EH (cell line): ENCODE results near the gene SLC12A8.

Experiments
- DNase-seq: peaks from one replicate; pipeline ENCODE4 v3.0.0-alpha.2; 2015; ENCODE audit warnings: low read depth

SLC12A8 gene

GRCh38 chr3:125186800-125187598 lies 25.5 kb downstream of the SLC12A8 start:
- DNase-seq: no peak

- DNase-seq: peak; percentile 38
These were observed 26.2 kb downstream of the SLC12A8 start for GRCh38 chr3:125186261-125186787.

GRCh38 chr3:125185805-125186204 lies 26.7 kb downstream of the SLC12A8 start:
- no peak for DNase-seq

- no peak for DNase-seq
These were observed 32.7 kb downstream of the SLC12A8 start for GRCh38 chr3:125179884-125180240.

GRCh38 chr3:125179143-125179883 lies 33.2 kb downstream of the SLC12A8 start:
- no peak for DNase-seq

- DNase-seq: no peak
These were observed 34.8 kb downstream of the SLC12A8 start for GRCh38 chr3:125177746-125178145.

GRCh38 chr3:125175295-125176078 lies 37.1 kb downstream of the SLC12A8 start:
- no peak for DNase-seq

GRCh38 chr3:125172346-125172745 lies 40.2 kb downstream of the SLC12A8 start:
- no peak for DNase-seq

- peak; percentile 71 for DNase-seq
These were observed 43.7 kb downstream of the SLC12A8 start for GRCh38 chr3:125168711-125169393.

GRCh38 chr3:125166599-125167136 lies 45.9 kb downstream of the SLC12A8 start:
- DNase-seq: no peak

GRCh38 chr3:125165948-125166553 lies 46.5 kb downstream of the SLC12A8 start:
- no peak for DNase-seq

- DNase-seq: peak; percentile 69
These were observed 47.2 kb downstream of the SLC12A8 start for GRCh38 chr3:125165189-125165947.

- DNase-seq: peak; percentile 55
These were observed 48.6 kb downstream of the SLC12A8 start for GRCh38 chr3:125163739-125164601.

- DNase-seq: no peak
These were observed 50.8 kb downstream of the SLC12A8 start for GRCh38 chr3:125161607-125162219.

- DNase-seq: peak; percentile 62
These were observed 51.8 kb downstream of the SLC12A8 start for GRCh38 chr3:125160606-125161371.

GRCh38 chr3:125157183-125157582 lies 55.4 kb downstream of the SLC12A8 start:
- no peak for DNase-seq

- no peak for DNase-seq
These were observed 56.1 kb downstream of the SLC12A8 start for GRCh38 chr3:125156456-125156855.

GRCh38 chr3:125154800-125155269 lies 57.7 kb downstream of the SLC12A8 start:
- no peak for DNase-seq
